IPS DF 4.7 (cell line): ENCODE measurements around the gene SPINT1.
A peak's percentile ranks its signal among the peaks of the same experiment; 100 is the strongest.

Experiments used
- DNase-seq: peaks from one replicate; pipeline ENCODE4 v3.0.0-alpha.2; 2013; ENCODE audit warnings: low spot score; ENCODE audit errors: extremely low read depth

SPINT1 gene, protein sequence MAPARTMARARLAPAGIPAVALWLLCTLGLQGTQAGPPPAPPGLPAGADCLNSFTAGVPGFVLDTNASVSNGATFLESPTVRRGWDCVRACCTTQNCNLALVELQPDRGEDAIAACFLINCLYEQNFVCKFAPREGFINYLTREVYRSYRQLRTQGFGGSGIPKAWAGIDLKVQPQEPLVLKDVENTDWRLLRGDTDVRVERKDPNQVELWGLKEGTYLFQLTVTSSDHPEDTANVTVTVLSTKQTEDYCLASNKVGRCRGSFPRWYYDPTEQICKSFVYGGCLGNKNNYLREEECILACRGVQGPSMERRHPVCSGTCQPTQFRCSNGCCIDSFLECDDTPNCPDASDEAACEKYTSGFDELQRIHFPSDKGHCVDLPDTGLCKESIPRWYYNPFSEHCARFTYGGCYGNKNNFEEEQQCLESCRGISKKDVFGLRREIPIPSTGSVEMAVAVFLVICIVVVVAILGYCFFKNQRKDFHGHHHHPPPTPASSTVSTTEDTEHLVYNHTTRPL

DNA sequence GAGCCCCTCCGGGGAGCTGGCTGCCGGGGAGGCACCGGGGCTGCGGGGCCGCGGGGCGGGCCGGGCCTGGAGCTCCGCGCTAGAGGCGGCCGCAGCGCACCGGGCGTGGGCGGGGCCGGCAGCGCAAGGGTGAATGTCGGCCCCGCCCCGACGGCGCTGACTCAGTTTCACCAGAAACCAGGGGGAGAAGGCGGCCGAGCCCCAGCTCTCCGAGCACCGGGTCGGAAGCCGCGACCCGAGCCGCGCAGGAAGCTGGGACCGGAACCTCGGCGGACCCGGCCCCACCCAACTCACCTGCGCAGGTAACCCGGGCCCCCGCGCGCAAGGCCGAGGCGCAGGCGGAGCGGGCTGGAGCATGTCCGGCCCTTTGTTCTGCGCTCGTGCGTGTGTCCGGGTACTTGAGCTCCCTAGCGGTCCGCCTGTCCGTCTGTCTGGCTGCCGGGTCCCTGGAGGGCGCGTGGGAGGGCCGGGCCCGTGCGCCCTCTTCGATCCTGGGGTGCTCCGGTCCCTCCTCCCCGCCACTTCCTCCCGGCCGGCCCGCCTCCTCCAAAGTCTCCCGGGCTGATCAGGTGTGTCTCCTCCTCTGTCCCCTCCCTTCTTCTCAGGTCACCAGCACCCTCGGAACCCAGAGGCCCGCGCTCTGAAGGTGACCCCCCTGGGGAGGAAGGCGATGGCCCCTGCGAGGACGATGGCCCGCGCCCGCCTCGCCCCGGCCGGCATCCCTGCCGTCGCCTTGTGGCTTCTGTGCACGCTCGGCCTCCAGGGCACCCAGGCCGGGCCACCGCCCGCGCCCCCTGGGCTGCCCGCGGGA lies at the start of gene SPINT1:
TSS of gene SPINT1 (plus strand) at position 164 of the 811 bp plus-strand sequence. CDS start at position 671, 507 bp downstream.
- DNase-seq, result no peak

DNA sequence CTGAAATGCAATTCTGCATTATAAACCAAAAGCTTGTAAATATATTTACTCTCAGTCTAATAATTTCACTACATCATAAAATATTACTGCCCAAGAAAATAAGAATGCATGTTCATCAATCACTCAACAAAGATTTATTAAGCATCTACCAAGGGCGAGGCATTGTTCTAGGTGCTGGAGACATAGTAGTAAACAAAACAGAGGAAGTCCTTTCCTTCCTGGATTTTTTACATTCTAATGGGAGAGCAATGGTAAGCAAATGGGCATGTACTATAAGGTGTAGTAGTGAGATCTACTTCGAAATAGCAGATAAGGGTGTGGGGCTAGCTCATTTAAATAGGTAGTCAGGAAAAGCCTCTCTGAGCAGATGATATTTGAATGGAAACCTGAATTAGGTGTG lies 47.8 kb upstream of the SPINT1 start:
- DNase-seq, result no peak

DNA sequence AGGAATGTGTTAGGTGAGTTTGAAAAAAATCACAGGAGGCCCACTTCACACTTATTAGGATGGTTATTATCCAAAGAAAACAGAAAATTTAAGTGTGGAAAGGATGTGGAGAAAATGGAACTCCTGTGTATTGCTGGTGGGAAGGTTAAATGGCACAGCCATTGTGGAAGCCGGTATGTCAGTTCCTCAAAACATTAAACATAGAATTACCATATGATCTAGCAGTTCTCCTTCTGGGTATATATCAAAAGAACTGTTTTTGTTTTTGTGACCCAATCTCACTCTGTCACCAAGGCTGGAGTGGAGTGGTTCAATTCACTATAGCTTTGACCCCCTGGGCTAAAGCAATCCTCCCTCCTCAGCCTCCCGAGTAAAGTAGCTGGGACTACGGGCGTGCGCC lies 47.3 kb upstream of the SPINT1 start:
- DNase-seq, result no peak

DNA sequence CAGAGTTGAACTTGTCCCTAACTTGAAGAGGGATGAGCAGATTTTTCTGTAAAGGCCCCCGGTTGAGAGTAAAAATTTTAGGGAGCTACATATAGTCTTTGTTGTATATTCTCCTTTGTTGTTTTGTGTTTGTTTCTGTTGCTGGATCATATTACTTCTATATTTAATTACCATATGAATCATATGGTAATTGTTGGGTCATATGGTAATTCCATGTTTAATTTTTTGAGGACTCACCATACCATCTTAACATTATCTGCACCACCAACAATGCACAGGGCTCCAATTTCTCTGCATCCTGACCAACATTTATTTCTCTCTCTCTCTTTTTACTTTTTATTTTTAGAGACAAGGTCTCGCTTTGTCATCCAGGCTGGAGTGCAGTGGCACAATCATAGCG lies 44.3 kb upstream of the SPINT1 start:
- DNase-seq, result no peak

DNA sequence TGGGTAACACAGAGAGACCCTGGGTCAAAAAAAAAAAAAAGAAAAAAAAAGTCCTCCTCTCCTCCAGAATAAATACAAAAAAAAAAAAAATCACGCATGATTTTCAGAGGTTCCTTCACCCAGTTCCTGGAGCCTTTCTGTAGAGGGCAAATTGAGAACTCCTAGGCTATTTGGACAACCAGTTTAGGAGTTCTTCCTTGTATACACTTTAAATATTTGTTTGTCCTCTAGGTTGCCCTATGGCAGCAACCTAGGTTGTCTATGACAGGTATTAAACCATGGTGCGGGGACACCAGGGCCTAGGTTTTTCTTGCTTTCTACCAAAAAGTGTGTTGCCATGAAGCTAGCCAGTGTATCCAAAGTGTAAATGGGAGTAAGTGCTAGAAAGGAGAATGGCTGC lies 40.8 kb upstream of the SPINT1 start:
- DNase-seq, result no peak

DNA sequence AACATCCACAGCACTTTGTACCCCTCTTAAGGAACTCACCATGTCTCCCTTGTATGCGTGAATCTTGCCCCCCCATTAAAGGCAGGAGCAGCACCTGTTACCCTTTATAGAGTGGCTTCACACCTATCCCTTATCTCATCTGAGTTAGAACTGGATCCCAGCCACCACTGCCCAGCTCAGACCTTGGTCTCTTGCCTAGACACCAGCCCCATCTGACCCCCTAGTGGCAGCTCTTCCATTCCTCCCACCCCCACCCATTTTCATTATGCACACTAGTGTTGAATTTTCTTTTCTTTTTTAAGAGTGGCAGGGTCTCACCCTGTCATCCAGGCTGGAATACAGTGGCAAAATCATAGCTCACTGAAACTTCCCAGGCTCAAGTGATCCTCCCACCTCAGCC lies 40.2 kb upstream of the SPINT1 start:
- DNase-seq, result no peak

DNA sequence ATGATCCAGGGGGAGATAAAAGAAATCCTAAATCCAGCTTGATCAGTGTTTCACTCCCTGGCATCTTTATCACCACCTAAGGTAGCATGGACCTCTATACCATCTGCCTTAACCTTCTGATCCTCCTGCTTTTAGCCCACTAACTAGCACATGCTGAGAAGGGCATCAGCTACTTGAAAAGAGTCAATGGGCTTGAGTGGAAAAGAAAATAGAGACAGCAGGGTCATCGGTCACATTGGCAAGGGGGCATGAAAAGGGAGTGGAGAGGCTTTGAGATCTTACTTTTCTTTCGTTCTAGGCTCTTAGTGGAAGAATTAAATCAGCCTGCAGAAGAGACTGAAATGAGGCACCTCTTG lies 37.2 kb upstream of the SPINT1 start:
- DNase-seq, result no peak

DNA sequence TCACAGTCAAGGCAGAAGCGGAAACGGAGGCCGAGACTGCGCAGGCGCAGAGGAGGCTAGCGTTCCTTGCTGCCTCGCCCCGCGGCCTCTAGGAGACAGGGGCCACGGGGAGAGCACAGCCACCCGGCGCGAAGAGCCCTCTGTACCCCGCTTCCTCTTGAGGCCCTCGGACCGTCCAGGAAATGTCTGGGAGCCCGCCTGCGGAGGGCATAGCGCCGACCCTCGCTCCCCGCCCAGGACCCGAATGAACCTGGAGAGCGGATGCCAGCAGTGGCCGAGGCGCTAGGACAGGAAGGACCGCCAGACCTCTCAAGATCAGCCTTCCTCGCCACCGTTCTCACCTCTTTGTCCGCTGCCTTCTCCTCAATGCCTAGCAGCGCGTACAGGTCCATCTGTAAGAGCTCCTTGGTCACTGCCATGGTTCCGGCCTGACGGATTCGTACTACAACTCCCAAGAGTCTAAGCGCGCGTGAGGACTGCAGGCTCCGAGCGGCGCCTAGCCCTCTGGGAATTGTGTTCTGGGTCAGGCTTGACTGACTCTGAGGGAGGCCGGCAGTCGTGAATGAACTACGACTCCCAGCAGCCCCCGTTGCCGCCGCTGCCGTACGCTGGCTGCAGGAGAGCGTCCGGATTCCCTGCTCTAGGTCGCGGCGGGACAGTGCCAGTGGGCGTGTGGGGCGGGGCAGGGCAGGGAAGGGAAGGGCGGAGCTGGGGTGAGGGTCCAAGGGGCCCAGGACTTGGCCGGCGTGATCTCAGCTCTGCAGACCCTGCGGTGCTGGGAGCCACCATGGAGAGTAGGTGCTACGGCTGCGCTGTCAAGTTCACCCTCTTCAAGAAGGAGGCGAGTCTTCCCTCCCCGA lies 36.6 kb upstream of the SPINT1 start, which contains the start of the genes DNAJC17 and ZFYVE19:
TSS of gene DNAJC17 (minus strand) at position 446 of the 860 bp plus-strand sequence. CDS start at position 419, 27 bp downstream.
TSS of gene ZFYVE19 (plus strand) at position 62 of the 860 bp plus-strand sequence. CDS start at position 563, 501 bp downstream.
- peak; percentile 90 for DNase-seq

DNA sequence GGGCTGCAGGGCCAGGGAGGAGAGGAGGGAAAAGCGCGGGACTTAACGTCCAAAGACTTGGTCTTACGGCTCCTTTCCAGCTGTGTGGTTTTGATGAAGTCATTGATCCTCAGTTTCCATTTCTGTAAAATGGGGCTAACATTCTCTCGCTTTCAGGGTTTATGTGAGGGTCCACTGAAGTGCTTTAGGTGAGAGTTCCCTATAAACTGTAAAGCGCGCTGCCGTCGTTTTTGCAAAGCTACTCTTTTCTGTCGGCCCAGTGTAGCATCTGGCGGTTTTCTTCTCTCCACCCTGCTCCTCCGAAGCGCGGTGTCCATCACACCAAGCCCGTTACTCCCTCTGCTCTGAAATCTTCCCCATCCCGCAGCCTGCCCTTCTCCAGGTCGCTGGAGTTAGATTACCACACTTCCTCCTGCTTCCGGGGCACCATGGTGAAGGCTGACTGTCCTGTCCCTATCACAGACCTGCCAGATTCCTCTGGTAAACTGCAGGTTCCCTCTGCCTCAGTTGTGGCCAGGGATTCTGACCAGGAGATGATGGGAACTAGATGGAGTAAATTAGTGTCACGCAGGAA lies 35.9 kb upstream of the SPINT1 start:
- no peak for DNase-seq

DNA sequence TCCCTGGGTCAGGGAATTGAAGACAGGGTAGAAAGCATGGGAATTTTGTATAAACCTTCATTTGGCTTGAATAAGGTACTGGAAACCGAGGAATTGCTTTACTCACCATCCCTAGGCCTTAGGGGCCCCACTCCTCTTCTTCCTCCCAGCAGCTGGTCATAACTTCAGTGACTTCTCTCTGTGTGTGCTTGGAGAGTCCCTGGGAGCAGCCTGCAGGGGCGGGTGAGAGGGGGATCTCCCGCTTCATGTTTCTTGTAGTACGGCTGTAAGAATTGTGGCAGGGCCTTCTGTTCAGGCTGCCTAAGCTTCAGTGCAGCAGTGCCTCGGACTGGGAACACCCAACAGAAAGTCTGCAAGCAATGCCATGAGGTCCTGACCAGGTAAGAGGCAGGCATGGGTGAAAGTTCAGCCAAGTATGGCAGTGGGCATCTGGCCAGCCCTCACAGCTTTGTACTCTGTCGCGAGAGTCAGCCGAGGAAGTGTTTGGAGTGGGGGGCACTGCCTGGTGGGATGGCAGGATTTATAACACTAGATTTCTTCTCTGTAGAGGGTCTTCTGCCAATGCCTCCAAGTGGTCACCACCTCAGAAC lies 34.9 kb upstream of the SPINT1 start:
- DNase-seq, result no peak

DNA sequence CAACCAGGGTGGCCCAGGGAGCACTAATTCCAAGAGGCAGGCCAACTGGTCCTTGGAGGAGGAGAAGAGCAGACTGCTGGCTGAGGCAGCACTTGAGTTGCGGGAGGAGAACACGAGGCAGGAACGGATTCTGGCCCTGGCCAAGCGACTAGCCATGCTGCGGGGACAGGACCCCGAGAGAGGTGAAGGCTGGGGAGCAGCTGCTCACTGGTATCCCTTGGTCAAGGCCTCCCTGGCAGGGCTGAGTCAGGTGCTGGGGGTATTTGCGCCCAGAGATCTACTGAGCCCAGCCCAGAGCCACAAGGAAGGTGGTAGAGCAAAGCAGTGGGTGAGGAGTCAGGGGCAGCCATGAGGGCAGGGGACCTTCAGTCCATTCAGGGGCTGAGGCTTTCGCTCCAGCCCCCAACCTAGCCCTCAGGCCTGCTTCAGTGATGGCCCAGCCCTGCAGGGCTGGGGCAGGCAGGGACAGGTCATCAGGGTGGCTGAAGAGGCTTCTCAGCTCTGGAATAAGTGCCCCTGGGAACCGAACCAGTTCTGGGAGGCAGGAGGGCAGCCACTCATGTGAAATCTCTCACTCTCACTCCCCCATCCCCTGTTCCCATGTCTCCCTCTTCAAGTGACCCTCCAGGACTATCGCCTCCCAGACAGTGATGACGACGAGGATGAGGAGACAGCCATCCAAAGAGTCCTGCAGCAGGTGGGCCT lies 31.0 kb upstream of the SPINT1 start:
- no peak for DNase-seq

DNA sequence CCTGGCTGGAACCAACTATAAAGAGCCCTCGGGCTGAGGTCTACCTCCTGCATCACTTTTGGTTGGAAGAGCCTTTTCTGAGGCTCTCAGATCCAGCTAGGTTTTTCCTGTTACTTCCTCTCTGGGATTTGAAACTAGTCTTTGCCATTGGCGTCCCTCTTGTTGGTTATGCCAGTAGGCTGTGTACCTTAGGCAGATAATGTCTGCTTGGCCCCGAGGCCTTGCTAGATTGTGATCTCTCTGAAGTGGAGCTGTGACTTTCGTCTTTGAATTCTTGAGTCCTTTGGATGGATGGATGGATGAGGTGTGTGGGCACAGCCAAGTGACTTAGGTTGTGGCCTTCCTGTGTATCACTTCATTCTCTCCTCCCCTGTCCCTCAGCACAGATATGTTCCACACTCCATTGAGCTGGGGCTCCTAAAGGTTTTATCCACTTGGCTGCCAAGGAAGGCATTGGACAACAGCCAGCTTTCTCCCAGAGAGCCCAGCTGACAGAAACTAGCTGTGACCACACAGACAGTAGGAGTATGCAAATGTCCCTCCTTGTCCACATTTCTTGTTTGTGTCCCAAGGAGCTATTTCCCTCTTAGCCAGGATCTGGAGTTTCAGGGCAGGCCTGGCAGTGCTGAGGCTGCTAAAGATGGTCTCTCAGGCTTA lies 28.7 kb upstream of the SPINT1 start:
- no peak for DNase-seq

DNA sequence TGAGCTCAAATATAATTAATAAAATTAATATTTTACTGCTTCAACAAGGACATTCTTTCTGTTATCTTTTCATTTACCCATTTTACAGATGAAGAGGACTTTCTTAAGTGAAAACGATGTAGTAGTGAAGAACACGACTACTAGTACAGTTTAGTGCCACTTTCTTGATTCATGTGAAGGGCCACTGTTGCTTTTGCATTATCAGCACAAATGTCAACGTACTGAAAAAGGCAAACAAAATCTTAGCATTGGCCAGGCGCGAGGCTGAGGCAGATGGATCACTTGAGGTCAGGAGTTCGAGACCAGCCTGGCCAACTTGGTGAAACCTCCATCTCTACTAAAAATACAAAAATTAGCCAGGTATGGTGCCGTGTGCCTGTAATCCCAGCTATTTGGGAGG lies 24.8 kb upstream of the SPINT1 start:
- no peak for DNase-seq

DNA sequence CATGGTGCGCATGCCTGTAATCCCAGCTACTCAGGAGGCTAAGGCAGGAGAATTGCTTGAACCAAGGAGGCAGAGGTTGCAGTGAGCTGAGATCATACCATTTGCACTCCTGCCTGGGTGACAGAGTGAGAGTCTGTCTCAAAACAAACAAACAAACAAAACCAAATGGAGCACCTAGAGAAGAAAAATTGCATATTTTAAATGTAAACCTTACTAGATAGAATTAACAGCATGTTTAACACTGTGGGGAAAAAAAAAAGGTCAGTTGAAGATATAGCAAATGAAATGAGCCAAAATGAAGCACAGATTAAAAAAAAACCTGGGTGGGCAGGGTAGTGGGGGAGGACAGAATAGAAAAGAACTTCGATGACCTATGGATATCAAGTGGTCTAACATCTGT lies 22.7 kb upstream of the SPINT1 start:
- DNase-seq, result no peak

DNA sequence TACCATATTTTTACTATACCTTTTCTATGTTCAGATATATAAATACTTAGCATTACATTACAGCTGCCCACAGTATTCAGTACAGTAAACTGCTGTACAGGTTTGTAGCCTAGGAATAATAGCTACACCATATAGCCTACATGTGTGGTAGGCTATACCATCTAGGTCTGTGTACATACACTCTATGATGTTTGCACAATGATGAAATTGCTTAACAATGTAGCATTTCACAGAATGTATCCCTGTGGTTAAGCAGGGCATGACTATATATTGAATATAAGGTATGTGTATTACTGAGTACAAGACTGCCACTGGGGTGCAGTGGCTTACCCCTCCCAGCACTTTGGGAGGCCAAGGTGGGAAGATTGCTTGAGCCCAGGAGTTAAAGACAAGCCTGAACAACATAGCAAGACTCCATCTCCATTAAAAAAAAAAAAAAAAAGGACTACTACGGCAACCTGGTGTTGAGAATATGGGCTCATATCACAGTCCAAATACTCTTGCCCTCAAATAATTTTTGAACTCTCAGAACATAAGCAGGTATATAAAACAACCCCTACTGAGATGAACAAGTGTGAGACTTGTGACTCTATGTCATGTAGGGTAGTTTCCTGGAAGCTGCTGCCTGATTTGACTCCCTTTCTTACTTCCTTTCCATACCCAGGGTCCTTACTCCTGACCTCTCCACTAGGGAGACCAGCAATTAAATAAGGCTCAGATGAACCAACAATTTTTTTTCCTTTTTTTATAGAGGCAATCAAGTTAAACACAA lies 20.1 kb upstream of the SPINT1 start:
- DNase-seq, result no peak

DNA sequence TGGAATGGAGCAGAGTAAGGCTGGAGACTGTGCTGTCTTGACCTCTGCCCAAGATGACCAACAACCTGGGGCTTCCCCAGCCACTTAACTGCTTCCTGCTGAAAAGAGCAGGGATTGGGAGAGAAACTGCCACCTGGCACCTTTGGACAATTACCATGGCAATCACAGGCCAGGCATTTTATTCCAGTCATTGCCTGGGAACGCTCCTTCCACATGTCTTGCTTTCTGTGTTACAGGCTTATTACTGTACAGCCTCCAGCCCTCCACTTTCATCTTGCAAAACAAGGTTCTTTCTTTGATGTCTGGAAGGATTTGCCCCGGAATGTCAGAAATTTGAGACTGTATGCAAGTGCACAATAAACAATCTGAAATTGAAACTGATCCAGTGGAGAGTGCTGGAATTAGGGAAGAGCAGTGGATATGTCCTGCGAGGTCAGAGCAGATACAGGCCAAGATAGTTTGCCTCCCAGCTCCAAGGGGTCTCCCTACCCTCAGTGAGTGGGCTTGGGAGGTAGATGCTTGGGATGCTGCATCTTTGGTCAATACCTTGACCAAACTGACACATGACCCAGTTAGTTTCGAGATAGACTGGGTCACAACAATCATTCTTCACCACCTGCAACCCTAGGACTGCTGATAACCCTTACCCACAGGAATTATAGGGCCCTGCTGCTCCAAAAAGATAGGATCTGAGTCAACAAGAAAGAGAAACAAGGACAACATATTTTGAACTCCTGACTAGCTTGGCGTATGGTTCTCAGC lies 18.0 kb upstream of the SPINT1 start:
- no peak for DNase-seq

DNA sequence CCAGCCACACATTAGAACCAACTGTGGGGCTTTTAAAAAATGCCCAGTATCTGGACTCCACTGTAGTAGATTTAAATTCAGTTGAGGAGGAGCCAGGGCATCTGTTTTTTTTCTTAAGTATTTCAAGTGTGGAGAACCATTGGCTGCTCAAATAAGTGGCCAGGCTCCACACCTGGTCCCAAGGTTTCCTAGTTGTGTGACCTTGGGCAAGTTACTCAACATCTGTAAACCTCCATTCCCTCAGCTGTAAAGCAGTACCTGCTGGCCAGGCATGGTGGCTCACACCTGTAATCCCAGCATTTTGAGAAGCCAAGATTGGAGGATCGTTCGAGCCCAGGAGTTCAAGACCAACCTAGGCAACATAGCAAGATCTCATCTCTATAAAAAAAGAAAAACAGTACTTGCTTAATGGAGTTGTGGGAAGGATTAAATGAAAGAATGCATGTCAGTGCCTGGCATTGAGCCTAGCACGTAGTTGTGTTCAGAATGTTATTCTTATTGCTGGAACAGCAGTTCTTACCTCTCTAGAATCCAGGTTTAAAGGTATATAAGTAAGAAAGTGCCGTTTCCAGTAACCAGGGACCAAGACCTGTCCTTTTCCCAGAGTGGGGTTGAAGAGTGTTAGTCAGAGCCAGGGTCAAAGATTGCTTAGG lies 17.3 kb upstream of the SPINT1 start:
- DNase-seq, result no peak
